GM20431 (cell line): ENCODE data around the gene COG5.

Experiments
- in situ Hi-C: fragments of 300-500 bp; cut with MseI, MboI; formaldehyde crosslinking; loops from one replicate; pipeline ENCODE4 v1.15.0; 2020; ENCODE audit warnings: low sequenced_read_pairs; ENCODE audit not compliant: unreplicated experiment

Gene COG5

DNA sequence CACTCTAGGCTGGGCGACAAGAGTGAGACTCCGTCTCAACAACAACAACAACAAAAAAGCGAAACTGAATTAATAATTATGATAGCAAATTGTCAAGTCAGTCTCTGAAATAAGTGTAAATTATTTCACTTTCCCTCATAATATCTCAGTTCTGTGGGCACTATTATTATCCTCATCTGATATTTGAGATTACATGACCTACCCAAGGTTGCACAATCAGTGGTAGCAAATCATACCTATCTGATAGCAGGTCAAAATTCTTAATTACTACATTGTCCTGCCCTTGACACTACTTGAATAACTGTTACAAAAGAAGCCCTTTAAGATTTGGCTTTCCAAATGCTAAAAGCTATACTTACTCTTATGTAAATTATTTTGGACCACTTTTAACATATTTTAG, 209.1 kb downstream of the COG5 start:
- in situ Hi-C loops = no loop called here

DNA sequence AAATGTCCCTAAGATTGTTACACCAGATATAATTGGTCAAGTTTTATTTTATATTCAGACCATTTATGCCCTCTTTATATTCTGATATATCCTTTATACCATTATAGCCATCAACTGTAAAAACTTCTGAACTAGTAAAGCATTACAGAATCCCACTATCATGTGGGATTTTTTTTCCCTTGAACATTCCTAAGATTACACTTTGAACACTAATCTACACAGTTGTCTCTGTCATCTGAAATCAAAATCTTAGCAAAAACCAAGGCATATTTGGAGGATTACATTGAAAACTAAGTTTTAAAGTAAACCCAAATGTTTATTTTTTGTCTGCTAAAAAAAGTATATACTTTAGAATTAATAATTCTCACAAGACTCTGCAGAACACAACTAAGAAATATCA, 210.0 kb downstream of the COG5 start:
- in situ Hi-C loops = no loop called here

DNA sequence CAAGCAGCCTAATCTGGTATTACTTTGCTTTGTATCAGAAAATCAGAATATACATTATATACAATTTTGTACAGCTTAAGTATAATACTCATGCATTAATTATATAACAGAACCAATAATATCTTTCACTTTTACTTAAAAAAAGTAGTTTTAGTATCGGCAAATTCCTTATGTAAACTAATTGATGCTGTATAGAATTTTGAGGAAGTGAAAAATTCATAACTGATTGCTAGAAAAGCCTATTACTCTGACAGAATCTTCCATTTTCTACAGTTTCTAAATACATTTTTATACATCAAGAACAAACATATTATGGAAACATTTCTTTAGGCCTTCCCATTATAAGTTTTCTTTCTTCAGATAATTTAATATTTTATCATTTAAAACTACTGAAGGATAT, 217.8 kb downstream of the COG5 start:
- in situ Hi-C loops = no loop called here

DNA sequence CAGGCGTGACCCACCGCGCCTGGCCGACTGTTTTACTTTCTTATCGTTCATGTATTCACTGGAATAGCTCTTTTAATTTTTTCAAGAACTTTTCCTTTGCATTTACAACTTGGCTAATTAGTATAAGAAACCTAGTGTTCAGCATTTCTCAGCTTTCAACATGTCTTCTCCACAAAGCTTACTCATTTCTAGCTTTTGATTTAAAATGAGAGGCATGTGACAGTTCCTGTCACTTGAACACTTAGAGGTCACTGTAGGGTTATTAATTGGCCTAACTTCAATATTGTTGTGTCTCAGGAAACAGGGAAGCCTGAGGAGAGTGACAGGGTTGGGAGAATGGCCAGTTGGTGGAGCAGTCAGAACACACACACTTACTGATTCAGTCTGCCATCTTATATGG, 218.9 kb downstream of the COG5 start:
- in situ Hi-C loops = no loop called here

DNA sequence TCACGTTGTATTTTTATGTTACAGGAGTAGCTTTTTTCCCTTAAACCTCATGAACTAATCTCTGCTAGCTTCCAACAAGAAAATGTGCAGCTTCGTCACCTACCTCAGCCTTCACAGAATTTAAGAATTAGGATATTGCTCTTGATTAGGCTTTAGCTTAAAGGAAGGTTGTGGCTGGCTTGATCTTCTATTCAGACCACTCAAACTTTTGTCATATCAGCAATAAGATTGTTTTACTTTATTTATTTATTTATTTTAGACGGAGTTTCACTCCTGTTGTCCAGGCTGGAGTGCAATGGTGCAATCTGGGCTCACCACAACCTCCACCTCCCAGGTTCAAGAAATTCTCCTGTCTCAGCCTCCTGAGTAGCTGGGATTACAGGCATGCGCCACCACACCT, 219.4 kb downstream of the COG5 start:
- in situ Hi-C loops = no loop called here

DNA sequence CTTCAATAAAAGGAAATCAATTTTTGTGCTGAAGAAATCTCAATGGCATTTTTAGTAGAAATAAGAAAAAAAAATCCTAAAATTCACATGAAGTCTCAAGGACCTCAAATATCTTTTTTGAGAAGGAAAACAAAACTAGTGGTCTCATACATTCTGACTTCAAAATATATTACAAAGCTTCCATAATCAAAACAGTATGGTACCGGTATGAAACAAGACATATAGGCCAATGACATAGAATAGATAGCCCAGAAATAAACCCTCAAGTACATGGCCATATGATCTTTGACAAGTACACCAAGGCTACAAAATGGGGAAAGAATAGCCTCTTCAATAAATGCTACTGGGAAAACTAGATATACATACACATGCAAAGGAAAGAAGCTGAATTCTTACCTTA, 225.6 kb downstream of the COG5 start:
- in situ Hi-C loops = no loop called here

DNA sequence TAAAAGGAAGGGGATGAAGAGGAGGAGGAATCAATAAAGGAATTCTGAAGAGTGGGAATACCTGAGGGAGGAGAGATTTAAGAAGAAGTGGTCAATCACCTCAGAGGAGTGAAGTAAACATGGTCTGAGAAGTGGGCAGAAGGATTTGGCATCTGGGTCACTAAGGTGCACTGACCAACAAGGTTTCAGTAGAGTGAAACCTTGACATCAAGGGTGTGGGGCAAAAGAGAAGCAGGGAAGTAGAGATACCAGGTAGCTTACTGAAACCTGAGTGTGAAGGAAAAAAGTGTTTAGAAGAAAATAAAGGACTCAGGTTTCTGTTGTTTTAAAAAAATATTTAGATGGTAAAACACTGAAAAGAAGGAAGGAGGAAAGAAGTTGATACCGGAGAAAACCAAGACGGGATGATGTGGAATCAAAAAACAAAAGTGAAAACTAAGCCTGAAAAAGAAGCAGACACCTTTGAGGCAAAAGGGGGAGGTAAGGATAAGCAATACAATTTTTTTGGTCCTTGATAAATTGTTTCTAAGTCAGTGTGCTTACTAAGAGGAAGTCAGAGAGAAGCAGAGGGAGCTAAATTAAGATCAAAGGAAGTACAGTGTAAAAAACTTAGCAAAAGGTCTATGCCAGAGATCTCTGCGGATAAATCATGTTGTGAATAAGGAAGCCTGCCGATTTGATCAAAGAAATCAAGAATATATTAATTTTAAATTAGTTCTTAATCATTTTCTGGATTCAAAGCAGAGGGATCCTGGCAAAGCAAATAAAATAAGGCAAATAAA, 231.0 kb downstream of the COG5 start:
- in situ Hi-C loops = no loop called here

DNA sequence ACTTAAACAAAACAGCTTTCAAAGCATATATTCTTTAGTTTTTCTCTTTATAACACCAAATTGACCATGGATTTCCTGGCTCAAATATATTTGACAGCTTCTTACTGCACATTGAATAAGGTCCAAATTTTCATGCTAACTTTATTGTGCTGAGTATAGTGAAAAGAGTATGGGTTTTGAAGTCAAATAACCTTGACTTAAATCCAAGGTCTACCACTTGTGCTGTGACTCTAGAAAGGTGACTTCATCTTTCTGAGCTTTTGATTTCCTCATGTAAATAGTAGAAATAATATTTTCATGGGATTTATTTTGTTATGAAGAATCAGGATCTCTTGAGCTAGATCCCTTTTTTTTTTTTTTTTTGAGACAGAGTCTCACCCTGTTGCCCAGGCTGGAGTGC, 233.2 kb downstream of the COG5 start:
- in situ Hi-C loops = no loop called here

DNA sequence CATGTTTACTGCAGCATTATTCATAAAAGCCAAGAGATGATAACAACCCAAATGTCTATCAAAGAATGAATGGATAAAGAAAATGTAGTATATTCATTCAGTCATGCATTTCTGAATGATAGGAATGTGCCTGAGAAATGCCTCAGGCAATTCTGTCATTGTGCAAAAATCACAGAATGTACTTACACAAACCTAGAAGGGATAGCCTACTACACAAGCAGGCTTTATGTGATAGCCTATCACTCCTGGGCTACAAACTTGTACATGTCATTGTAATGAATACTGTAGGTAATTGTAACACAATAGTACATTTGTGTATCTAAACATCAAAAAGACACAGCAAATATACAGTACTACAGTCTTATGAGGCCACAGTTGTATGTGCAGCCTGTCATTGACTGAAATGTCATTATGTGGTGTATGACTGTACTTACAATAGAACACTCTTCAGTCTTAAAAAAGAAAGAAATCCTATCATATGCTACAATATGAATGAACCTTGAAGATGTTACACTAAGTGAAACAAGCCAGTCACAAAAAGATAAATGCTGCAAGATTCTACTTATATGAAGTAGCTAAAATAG, 235.6 kb downstream of the COG5 start:
- in situ Hi-C loops = no loop called here

DNA sequence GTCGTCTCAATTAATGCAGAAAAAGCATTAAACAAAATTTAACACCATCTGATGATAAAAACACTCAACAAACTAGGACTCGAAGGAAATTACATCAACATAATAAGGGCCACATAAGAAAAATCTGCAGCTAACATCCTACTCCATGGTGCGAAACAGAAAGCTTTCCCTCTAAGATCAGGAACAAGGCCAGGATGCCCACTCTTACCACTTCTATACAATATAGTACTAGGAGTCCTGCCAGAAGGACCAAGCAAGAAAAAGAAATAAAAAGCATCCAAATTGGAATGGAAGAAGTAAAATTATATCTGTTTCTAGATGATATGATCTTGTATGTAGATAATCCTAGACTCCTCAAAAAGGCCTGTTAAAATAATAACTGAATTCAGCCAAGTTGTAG, 237.7 kb downstream of the COG5 start:
- in situ Hi-C loops = no loop called here

DNA sequence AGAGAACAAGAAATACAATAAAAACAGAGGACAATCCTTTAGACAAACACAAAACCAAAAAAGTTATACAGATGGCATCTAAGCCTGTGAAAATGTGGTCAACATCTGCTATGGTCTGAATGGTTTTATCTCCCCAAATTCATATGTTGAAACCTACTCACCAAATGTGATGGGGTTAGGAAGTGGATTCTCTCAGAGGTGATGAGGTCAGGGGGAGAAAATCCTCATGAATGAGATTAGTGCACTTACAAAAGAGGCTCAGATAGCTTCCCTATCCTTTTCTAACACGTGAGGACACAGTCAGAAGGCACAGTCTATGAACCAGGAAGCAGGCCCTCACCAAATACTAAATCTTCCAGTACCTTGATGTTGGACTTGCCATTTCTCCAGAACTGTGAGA, 241.7 kb downstream of the COG5 start:
- in situ Hi-C loops = no loop called here

DNA sequence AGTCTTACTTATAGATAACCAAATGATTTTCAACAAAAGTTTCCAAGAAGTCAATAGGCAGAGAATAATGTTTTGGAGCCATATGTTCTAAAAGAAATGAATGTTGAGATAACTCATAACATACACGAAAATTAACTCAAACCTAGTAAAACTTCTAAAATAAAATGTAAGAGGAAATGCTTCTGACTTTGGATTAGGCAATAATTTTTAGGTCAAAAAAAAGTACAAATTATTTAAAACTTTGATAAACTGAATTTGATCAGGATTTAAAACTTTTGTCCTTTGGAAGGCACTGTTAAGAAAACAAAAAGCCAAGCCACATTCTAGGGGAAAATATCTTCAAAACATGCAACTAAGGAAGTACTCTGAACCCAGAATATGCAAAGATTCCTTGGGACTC, 242.1 kb downstream of the COG5 start:
- in situ Hi-C loops = no loop called here

DNA sequence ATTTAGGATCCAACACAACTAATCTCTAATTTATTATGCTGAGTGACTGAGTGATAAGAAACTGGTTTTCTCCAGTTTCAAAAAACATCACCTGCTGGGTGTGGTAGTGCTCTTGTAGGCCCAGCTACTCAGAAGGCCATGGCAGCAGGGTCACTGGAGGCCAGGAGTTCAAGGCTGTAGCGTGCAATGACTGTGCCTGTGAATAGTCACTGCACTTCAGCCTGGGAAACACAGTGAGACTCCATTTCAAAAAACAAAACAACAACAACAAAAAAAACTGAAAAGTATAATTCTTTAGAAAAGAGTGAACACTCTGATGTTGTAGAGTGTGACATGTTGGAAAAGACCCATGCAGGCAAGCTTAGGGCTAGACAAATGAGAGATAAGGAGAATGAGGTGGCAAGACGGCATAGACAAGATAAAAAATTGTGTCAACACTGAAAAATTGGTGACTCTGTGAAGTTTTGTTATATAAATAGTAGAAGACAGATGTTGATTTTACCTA, 243.9 kb downstream of the COG5 start:
- in situ Hi-C loops = no loop called here

DNA sequence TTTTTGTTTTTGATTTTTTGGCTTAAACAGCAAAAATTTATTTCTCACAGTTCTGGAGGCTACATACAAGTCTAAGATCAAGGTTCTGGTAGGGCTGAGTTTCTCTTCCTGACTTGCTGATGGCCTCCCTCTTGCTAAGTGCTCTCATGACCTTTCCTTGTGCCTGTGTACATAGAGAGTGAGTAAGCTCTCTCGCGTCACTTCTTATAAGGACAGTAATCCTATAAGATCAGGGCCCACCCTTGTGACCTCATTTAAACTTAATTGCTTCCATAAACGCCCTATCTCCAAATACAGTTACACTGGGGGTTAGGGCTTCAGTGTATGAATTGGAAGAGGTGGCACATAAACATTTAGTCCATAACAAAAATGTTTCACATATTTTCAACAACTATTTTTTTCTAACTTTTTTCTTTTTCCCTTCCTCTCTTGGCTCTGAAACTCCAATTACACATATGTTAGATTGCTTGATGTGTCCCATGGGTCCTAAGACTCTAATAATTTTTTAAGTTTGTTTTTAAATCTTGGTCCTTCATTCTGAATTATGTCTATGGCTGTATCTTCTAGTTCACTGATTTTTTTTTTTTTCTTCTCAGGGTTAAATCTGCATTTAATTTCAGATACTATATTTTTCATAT, 245.1 kb downstream of the COG5 start:
- in situ Hi-C loops = no loop called here

DNA sequence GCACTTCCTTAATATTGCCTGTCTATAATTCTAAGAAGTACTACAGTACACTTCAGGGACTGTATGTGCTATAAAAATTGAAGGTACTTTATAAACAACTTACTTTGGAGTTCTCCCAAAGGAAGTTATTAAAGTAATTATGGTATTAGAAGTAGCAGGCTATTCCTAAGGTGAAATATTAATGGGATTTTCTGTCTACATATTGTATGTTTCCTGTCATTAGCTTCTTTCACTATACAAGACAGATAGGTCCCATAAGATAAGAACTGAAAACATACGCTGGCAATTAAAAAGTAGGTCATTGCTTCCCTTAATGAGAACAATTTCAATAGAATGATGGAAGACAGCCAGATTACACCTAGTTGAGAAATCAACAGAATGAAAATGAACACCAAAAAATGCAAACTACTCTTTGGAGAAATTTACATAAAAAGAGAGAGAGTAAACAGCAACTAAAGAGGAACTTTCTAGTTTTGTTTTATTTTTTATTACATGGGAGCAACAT, 248.0 kb downstream of the COG5 start:
- in situ Hi-C loops = no loop called here

DNA sequence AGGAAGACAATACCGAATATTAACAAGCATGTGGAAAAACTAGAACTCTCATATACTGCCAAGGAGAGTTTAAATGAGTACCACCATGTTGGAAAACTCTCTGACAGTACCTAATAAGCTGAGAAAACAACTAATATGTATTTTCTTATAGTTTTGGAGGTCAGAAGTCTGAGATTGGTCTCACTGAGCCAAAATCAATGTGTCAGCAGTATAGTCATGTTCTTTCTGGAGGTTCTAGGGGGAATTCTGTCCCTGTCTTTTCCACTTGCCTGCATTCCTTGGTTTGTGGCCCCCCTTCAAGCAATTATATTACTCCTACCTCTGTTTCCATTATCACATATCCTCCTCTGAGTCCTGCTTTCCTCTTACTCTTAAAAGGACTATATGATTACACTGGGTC, 250.4 kb downstream of the COG5 start:
- in situ Hi-C loops = no loop called here

DNA sequence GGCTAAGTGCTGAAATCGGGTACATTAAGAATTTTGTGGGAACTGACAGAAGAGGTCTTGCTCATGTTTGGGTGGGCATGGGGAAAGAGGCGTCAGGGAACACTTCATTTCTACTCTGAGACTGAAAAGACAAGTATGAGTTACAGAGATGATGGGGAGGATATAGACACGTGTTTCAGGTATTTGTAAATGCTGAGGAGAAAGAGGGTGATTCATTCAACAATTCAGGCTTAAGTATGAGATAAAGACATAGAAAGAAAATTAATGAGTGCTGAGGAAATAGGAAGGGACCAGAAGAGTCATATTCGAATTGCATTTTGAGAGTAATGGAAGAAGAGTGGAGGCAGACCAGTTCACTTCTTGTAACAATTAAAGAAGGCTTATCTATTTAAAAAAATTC, 251.3 kb downstream of the COG5 start:
- in situ Hi-C loops = no loop called here

DNA sequence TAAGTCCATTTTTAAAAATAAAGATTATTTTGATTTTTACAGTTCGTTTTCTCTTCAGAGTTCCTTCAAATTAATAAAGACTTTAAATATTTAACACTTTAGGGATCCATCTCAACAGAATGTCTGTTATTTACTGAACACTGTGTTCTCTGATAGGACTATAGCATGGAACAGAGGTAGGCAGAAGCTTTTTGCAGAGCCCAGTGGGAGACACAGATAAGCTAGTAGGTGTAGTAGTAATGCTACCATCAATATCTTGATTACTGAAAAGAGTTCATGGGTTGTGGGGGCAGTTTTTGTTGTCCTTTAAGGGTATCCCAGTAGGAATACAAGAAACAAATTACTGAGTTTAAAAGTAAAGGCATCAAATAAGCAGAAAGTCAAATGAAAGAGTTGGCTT, 254.4 kb downstream of the COG5 start:
- in situ Hi-C loops = no loop called here

DNA sequence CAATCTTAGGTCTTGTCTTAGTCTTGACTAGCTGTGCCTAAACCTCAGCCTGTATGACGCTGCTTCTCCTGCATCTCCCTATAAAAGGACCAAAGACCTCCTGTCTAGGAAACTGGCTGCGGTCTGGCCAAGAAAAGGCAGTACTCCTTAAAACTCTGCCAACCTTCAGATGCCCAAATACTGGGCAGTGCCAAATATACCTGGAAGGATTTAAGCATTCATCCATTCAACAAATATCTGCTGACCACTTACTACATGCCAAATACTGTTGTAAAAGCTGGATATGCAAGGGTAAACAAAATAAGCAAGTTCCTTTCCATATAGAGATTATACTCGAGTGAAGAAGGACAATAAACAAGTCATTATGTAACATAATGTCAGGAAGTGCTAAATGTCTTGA, 259.1 kb downstream of the COG5 start:
- in situ Hi-C loops = no loop called here

DNA sequence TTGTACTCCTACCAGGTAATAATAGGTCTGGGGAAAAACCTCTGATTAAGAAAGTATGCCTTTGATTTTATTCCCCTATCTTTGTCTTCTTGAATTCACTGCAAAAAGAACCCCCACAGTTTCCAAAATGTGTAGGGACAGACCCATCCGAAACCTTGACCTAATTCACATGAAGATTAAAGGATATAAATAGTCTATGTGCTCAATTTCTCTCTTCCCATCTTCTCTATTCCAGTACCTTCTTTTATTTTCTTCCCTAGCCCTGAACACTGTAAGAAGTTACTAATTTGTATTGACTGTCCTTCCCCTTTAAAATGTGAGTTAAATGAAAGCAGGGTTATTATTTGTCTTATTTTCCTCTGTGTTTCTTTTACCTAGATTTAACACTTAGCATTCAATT, 259.7 kb downstream of the COG5 start:
- in situ Hi-C loops = no loop called here

DNA sequence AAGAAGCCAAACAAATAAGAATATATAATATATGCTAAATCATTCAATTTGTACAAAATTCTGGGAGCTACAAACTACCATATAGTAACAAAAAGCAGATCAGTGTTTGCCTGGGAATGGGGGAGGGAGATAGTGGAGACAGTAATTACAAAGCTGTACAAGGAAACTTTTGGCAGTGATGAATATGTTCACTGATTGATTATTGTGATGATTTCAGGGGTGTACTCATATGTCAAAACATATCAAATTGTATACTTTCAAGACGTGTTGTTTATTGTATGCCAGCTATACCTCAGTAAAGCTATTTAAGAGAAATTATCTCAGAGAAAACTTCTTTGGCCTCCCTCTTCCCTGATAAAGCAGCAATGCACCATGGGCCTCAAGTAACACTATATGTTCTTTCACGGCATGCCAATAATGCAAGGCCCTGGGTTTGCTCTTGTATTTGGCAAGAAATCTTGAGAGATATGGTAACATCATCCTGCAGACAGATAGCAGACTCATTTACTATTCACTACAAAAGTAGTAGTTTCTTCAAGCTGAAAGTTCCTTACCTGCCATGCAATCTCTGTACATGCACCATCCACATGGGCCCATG, 261.4 kb downstream of the COG5 start:
- in situ Hi-C loops = no loop called here
